ENCODE data around the gene SEC24D.
A peak's percentile ranks its signal among the peaks of the same experiment; 100 is the strongest.
"Not testable (repeated sequence)": the region's sequence is repeated elsewhere in the genome, so short reads cannot be mapped to it uniquely, and the experiment has no call there.

The SEC24D gene

DNA sequence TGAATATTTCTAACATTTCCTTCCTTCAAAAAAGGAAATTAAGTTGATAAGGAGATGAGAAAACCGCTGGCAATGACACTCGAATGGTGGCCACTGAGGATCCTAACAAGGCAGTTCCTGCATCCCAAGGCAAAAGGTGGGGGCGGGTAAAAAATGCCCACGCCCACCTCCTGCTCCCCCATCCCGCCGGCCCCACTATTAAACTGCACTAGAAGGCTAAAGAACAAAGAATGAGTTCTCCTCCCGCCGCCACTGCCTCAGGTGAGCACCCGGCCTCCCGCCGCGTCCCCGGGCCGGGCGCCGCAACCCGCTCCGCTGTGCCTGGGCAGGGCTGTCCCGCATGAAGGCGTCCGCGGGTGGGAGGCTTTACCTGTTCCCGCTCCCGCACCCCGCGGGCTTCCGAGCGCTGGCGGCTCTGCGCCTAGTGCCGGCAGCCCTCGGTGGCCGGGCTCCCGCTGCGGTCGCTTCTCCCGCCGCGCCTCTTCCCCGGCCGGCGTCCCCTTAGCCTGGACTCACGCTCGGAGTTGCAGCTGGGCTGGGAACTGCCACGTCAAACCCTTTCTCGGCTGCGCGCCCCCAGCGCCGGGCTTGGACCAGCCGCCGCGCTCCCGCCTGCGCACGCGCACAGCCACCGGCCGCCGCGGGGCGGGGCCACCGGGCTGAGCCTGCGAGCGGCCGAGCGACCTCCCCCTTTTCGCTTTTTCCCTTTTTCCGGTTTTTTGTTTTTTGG is at the start of gene SEC24D:
TSS of gene SEC24D (minus strand) at position 556 of the 730 bp plus-strand sequence. CDS start 2,430 bp downstream, outside the sequence.
- Mint-ChIP-seq H3K4me3 (peak within 1 kb of the TSS; percentile 98), H3K9me3 (no peaks in the 10 kb centered on the region), H3K27ac (peak within 1 kb of the TSS; percentile 98), H3K36me3 (ENCODE audit: low read depth) (peaks cover 25% of the 10 kb centered on the region), H3K4me1 (peaks cover 20% of the 10 kb centered on the region), H3K27me3 (no peaks in the 10 kb centered on the region)
- ATAC-seq (peak; percentile 88), DNase-seq (peak; percentile 90)

- H3K36me3 Mint-ChIP-seq (ENCODE audit: low read depth), result no peaks in the 10 kb centered on the region
- H3K27me3 Mint-ChIP-seq, result peaks cover 31% of the 10 kb centered on the region
- peaks cover 12% of the 10 kb centered on the region for H3K4me1 Mint-ChIP-seq
- ATAC-seq (no peak), DNase-seq (no peak)
- no peaks in the 10 kb centered on the region for H3K9me3 Mint-ChIP-seq
- H3K4me3 Mint-ChIP-seq, result no peak overlapping the region
- H3K27ac Mint-ChIP-seq, result no peak overlapping the region
Measured at GRCh38 chr4:118884716-118885115, 48.8 kb upstream of the SEC24D start.

DNA sequence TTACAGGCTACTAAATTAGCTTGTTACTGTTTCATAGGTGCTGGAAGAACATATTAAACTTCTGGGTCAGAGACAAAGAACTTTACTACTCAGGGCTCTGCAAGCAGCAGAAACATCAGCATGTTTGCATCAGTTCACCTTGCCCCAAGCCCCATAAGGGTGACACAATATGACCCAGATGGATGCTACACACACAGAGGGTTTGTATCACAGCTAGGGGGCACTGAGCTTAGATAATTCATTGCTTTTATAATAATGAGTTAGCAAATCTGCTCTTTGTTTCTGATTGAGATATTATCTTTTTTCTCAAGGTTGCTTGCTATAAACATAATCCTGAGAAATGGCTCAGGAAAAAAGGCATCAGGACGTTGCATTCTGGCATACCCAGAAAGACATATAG is 47.9 kb upstream of the SEC24D start:
- peaks cover 24% of the 10 kb centered on the region for H3K27me3 Mint-ChIP-seq
- no peak for ATAC-seq

GRCh38 chr4:118881512-118882146 is 45.7 kb upstream of the SEC24D start:
- no peaks in the 10 kb centered on the region for H3K4me1 Mint-ChIP-seq
- DNase-seq, result no peak
- H3K4me3 Mint-ChIP-seq, result no peak overlapping the region
- no peak for ATAC-seq
- H3K27me3 Mint-ChIP-seq, result peaks cover 6% of the 10 kb centered on the region
- peaks cover 4% of the 10 kb centered on the region for H3K36me3 Mint-ChIP-seq (ENCODE audit: low read depth)
- peaks cover 6% of the 10 kb centered on the region for H3K9me3 Mint-ChIP-seq
- no peak overlapping the region for H3K27ac Mint-ChIP-seq

More for the DNA sequence above, 47.9 kb upstream of the SEC24D start:
- Mint-ChIP-seq H3K4me3 (no peak overlapping the region), H3K9me3 (peaks cover under 1% of the 10 kb centered on the region), H3K27ac (no peak overlapping the region), H3K36me3 (ENCODE audit: low read depth) (peaks cover 2% of the 10 kb centered on the region), H3K4me1 (peaks cover 7% of the 10 kb centered on the region)
- DNase-seq, result no peak

DNA sequence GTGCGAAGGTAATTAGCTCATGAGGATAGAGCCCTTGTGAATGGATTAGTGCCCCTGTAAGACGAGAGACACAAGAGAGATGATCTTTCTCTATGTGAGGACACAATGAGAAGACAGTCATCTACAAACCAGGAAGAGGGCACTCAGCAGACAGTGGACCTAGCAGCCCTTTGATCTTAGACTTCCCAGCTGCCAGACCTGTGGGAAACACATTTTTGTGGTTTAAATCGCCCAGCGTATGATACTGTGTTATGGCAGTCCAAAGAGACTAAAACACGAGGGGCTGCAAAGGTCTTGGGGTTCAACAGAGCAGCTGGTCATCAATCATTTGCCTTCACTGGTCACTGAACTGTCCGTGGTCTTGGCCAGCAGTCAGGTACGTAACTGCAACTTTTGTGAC is 43.5 kb upstream of the SEC24D start:
- peaks cover 10% of the 10 kb centered on the region for H3K9me3 Mint-ChIP-seq
- H3K4me1 Mint-ChIP-seq, result no peaks in the 10 kb centered on the region
- no peaks in the 10 kb centered on the region for H3K27me3 Mint-ChIP-seq
- DNase-seq (no peak), ATAC-seq (no peak)
- H3K27ac Mint-ChIP-seq, result no peak overlapping the region
- H3K4me3 Mint-ChIP-seq, result no peak overlapping the region
- H3K36me3 Mint-ChIP-seq (ENCODE audit: low read depth), result peaks cover 4% of the 10 kb centered on the region

- peaks cover 10% of the 10 kb centered on the region for H3K9me3 Mint-ChIP-seq
- H3K27ac Mint-ChIP-seq; DNase-seq; ATAC-seq; H3K4me3 Mint-ChIP-seq; H3K27me3 Mint-ChIP-seq; H3K36me3 Mint-ChIP-seq (ENCODE audit: low read depth); H3K4me1 Mint-ChIP-seq: not testable (repeated sequence)
Measured at GRCh38 chr4:118878507-118878906, 42.6 kb upstream of the SEC24D start.

- no peaks in the 10 kb centered on the region for H3K4me1 Mint-ChIP-seq
- H3K36me3 Mint-ChIP-seq (ENCODE audit: low read depth), result peaks cover 4% of the 10 kb centered on the region
- no peaks in the 10 kb centered on the region for H3K27me3 Mint-ChIP-seq
- no peak overlapping the region for H3K4me3 Mint-ChIP-seq
- no peak for DNase-seq
- H3K9me3 Mint-ChIP-seq, result peaks cover 10% of the 10 kb centered on the region
- no peak overlapping the region for H3K27ac Mint-ChIP-seq
- ATAC-seq, result no peak
Measured at GRCh38 chr4:118877797-118878196, 41.9 kb upstream of the SEC24D start.

DNA sequence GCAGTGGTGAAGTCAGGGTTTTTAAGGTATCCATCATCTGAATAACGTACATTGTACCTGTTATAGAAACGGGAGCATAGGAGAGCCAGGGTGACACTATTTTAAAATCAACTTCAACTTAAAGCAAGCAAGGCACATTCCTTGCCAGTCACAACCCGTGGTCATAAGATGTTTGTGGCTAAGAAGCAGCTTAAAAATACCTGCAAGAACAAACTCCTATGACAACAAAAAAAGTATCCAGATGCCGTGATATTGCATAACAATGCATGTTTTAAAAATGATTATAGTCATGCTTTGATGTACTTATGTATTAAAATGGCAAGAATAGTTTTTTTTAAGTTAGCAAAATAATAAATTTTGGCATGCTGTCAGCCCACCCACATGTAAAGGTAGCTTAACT is 36.3 kb upstream of the SEC24D start:
- no peak overlapping the region for H3K27ac Mint-ChIP-seq
- no peaks in the 10 kb centered on the region for H3K27me3 Mint-ChIP-seq
- H3K4me1 Mint-ChIP-seq, result no peaks in the 10 kb centered on the region
- DNase-seq (no peak), ATAC-seq (no peak)
- peaks cover 4% of the 10 kb centered on the region for H3K9me3 Mint-ChIP-seq
- H3K36me3 Mint-ChIP-seq (ENCODE audit: low read depth), result peaks cover 2% of the 10 kb centered on the region
- H3K4me3 Mint-ChIP-seq, result no peak overlapping the region

DNA sequence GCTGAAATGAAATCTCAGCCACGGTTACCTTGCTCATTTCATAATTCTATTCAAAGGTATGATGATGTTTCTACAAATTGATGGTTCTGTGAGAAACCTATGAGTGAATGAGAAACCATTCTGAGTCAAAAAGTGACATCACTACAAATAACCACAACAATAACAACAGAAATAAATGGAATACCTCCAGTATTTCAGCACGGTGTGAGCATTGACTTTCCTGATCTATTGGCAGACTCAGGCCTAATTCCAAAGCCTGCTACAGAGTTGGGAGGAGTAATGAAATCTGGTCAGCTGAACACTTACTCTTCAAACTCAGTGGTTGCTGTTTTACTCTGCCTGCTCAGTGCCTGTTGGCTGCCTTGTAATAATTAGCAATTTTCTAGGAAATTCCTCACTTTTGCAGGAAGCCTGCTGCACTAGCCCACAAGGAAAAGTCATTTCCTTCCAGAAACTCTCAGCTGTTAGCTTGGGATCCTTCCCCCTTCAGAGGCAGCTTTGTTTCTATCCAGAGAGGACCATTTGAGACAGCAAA is 33.9 kb upstream of the SEC24D start:
- Mint-ChIP-seq H3K9me3 (no peaks in the 10 kb centered on the region), H3K36me3 (ENCODE audit: low read depth) (no peaks in the 10 kb centered on the region), H3K4me3 (no peak overlapping the region), H3K4me1 (no peaks in the 10 kb centered on the region), H3K27ac (no peak overlapping the region), H3K27me3 (no peaks in the 10 kb centered on the region)
- DNase-seq, result no peak
- no peak for ATAC-seq

GRCh38 chr4:118867311-118868067 is 31.6 kb upstream of the SEC24D start:
- no peaks in the 10 kb centered on the region for H3K27me3 Mint-ChIP-seq
- ATAC-seq (no peak), DNase-seq (no peak)
- H3K36me3 Mint-ChIP-seq (ENCODE audit: low read depth), result no peaks in the 10 kb centered on the region
- no peak overlapping the region for H3K4me3 Mint-ChIP-seq
- no peaks in the 10 kb centered on the region for H3K9me3 Mint-ChIP-seq
- H3K4me1 Mint-ChIP-seq, result no peaks in the 10 kb centered on the region
- no peak overlapping the region for H3K27ac Mint-ChIP-seq

- Mint-ChIP-seq H3K27me3 (no peaks in the 10 kb centered on the region), H3K36me3 (ENCODE audit: low read depth) (no peaks in the 10 kb centered on the region), H3K4me3 (no peak overlapping the region), H3K4me1 (no peaks in the 10 kb centered on the region), H3K9me3 (no peaks in the 10 kb centered on the region), H3K27ac (no peak overlapping the region)
- no peak for ATAC-seq
- DNase-seq, result no peak
Measured at GRCh38 chr4:118866442-118866841, 30.5 kb upstream of the SEC24D start.

DNA sequence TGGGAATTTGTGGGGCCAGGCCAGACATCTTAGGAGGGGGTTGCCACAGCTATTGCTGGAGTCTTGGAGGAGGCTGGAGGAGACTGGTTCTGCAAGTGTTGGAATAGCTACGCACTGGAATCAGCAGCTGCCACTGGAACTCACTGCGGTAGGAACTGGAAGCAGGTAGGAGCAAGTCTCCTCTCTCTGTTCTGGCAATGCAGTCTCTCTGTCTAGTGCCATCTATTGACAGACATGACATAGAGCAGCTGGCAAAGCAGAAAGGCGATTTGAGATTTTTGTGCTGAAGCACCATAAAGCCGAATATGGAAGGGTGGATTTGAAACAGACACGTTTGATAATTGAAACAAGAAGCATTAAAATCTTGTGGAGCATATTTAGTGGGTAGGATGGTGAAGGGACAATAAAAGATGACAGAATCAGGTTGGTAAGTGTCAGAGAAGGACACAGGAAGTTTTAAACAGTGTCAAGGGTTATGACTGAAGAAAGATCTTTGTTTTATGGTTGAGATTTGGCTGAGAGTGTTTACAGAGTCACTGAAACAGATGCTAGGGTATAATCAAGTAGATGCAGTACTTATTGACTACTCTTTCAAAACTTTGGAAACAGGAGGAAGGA is 29.3 kb upstream of the SEC24D start:
- H3K4me1 Mint-ChIP-seq, result no peaks in the 10 kb centered on the region
- DNase-seq, result no peak
- no peak overlapping the region for H3K4me3 Mint-ChIP-seq
- no peaks in the 10 kb centered on the region for H3K9me3 Mint-ChIP-seq
- H3K27ac Mint-ChIP-seq, result no peak overlapping the region
- ATAC-seq, result peak; percentile 65
- H3K36me3 Mint-ChIP-seq (ENCODE audit: low read depth), result no peaks in the 10 kb centered on the region
- no peaks in the 10 kb centered on the region for H3K27me3 Mint-ChIP-seq

DNA sequence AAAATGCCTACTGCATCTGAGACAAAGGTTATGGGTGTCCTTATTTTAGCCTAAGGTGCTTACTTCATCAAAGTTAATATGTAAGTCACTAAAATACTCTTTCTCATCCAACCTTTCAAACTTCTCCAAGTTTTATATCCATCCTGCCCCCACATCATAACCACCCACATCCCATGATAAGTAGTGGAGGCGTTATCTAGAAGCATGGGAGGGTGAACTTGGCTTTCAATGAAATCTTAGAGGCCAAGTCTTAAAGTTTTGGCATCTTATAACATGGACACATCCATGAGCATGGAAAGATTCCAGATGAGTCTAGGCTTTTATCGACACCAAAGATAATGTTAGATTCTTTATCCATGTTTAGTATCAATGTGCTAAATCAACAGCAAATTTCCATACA is 22.9 kb upstream of the SEC24D start:
- H3K36me3 Mint-ChIP-seq (ENCODE audit: low read depth), result no peaks in the 10 kb centered on the region
- DNase-seq (no peak), ATAC-seq (no peak)
- H3K9me3 Mint-ChIP-seq, result no peaks in the 10 kb centered on the region
- no peaks in the 10 kb centered on the region for H3K4me1 Mint-ChIP-seq
- H3K27ac Mint-ChIP-seq, result no peak overlapping the region
- no peak overlapping the region for H3K4me3 Mint-ChIP-seq
- H3K27me3 Mint-ChIP-seq, result no peaks in the 10 kb centered on the region

DNA sequence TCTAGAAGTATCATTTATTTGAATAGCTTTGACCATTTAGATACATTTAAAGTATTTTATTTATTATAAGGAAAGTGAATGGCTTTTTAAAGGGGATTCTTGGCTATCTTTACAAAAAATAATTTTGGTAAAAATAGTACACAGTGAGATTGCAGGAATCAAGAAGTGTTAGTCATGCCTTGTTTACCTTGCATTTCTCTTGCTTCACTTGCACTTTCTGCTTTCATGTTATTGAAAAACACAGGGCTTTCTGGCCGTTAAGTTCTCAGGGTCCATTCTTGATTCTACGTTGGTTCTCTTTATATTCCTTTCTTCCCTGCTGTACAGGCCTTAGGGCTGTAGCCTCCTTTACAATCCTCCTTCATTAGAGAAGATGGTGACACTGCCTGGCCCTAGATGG is 21.8 kb upstream of the SEC24D start:
- Mint-ChIP-seq H3K4me3 (no peak overlapping the region), H3K36me3 (ENCODE audit: low read depth) (no peaks in the 10 kb centered on the region), H3K27ac (no peak overlapping the region), H3K4me1 (no peaks in the 10 kb centered on the region), H3K27me3 (no peaks in the 10 kb centered on the region), H3K9me3 (no peaks in the 10 kb centered on the region)
- DNase-seq (no peak), ATAC-seq (no peak)

Measured in activated naive CD8-positive, alpha-beta T cell treated with anti-CD3 and anti-CD28 coated beads, Interleukin-2, amount 50 U/mL, for 24 hours (primary cell).